COR-L47 (cell line): ENCODE measurements around the gene MAGED1.

Experiments used
- DNase-seq: peaks from one replicate; lab custom pipeline; 2025; lab: John Stamatoyannopoulos, UW

MAGED1 gene, protein sequence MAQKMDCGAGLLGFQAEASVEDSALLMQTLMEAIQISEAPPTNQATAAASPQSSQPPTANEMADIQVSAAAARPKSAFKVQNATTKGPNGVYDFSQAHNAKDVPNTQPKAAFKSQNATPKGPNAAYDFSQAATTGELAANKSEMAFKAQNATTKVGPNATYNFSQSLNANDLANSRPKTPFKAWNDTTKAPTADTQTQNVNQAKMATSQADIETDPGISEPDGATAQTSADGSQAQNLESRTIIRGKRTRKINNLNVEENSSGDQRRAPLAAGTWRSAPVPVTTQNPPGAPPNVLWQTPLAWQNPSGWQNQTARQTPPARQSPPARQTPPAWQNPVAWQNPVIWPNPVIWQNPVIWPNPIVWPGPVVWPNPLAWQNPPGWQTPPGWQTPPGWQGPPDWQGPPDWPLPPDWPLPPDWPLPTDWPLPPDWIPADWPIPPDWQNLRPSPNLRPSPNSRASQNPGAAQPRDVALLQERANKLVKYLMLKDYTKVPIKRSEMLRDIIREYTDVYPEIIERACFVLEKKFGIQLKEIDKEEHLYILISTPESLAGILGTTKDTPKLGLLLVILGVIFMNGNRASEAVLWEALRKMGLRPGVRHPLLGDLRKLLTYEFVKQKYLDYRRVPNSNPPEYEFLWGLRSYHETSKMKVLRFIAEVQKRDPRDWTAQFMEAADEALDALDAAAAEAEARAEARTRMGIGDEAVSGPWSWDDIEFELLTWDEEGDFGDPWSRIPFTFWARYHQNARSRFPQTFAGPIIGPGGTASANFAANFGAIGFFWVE

DNA sequence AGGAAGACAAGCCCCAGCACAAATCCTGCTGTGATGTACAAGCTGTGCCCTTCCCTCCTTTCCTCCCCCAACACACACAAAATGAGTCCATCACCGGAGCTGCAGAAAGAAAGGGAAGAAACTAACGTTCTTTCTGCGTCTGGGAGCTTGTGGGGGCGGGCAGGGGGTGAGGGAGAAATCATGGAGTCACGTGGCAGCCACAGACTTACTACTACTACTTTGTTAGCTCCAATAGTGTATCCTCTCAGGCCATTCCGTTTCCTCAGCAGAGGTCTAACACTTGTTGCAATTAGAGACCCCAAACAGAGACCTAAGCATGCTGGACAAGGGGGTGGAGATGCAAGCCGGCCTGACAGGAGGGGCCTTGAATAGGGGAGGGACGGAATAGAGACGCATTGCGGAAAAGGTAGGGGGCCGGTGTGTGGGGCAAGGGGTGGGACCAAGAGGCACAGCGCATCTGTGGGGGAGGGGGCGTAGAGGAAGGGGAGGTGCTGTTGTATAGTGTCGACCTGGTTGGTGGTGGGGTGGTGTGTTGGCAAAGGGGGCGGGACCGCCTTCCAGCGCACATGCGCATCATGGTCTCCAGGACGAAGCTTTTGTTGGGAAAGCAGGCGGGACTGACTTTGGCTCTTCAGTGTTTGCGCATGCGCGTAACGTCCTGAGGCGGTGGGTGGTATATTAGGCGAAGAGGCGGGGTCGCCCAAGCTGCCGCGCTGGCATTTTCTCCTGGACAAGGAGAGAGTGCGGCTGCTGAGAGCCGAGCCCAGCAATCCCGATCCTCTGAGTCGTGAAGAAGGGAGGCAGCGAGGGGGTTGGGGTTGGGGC, at the start of gene MAGED1:
Gene MAGED1, plus strand, starts transcription at position 703 of the 825 bp plus-strand sequence. CDS start 682 bp downstream, outside the sequence.
- peak; percentile 86 for DNase-seq

DNA sequence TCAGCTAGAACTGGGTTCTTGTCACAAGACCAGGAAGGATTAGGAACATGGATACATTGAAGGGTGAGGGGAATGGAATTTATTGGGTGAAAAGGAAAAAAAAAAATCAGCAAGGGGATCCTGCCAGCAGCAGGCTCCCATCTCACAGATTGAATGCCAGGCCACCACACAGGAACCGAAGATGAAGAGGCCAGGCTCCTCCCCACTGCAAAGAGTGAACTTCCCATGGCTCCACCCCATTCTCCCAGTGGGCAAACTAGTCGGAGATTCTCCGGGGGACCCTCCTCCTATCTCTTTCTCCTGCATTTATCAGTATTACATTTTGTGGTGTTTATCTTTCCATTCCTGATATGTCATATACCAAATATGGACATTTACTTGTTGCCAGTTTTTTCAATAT, 46.0 kb upstream of the MAGED1 start:
- DNase-seq = no peak

DNA sequence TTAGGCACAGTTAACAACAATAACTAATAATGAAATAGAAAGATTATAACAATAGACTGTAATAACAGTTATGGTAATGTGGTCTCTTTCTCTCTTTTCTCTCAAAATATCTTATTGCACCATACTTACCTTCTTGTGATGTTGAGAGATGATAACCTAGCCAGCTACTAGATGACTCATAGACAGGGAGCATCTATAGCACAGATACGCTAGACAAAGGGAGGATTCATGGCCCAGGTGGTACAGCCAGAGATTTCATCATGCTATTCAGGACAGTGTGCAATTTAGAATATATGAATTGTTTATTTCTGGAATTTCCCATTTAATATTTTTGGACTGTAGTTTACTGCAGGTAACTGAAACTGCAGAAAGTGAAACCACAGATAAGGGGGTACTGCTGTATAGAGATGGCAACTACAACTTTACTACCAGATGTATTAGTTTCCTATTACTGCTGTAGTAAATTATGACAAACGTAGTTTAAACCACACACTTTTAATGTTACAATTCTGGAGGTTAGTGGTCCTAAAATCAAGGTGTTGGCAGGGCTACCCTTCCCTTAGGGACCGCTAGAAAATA, 41.8 kb upstream of the MAGED1 start:
- DNase-seq = no peak

DNA sequence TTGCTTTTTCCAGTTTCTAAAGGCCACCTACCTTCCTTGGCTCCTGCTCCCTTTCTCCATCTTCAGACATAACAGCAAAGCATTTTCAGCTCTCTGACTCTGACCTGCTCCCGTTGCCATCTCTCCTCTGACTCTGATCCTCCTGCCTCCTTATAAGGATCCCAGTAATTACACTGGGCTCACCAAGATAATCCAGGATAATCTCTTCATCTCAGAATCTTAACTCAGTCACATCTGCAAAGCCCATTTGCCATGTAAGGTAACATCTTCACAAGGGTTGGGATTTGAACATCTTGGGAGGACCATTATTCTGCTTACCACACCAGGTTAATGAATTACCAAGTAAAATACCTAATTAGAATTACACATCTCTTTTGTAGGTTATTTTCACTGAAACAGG, 41.3 kb upstream of the MAGED1 start:
- DNase-seq = no peak

DNA sequence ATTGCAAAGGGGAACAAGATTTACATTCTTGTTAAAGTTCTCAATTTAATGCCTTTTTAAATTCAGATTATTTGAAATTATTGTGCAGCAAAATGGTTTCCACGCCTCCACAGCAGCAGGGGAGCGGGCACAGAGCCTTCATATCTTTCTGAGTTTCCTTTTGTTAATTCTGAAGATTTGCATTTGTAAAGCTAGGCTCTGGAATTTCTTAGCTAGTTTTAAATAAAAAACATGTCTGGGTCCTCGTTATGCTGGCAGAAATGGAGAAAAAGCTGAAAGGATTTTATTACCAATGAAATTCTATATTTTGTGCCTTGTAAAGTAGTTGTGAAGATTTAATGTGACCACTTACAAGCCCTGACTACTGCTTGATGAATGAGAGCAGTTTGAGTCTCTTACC, 40.8 kb upstream of the MAGED1 start:
- DNase-seq = no peak

DNA sequence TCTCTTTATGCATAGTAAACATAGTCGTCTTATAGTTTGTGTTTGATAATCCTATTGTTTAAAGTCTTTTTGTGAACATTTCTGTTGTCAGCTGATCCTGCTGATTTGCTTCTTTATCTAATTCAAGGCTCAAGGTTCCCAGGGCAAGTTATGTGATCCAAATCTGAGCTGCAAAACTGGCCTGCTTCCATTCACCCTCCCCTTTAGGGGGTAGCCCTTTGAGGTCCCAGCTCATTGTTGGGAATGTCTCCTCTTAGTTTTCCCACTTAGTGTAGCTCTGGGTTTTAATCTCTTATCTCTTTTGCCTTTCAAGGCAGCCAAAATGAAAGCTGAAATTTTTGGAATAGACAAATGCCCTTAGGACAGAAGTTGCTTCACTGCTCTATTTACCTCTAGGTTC, 40.2 kb upstream of the MAGED1 start:
- no peak for DNase-seq

- DNase-seq = no peak
Observed at GRCh38 chrX:51855698-51856097, 37.7 kb upstream of the MAGED1 start.

GRCh38 chrX:51857159-51857733, 36.2 kb upstream of the MAGED1 start:
- DNase-seq = no peak

GRCh38 chrX:51860679-51861078, 32.7 kb upstream of the MAGED1 start:
- DNase-seq = no peak

DNA sequence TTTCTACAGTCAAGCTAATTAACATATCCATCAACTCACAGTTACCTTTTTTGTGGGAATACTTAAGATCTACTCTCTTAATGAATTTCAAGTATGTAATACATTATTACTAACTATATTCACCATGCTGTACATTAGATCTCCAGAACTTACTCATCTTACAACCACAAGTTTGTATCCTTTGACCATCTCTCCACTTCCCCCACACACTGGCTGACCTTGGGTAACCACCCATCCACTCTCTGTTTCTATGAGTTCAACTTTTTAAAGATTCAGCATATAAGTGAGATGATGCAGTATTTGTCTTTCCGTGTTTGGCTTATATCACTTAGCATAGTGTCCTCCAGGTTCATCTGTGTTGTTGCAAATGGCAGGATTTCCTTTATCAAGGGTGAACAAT, 30.5 kb upstream of the MAGED1 start:
- DNase-seq = no peak

GRCh38 chrX:51866210-51866609, 27.2 kb upstream of the MAGED1 start:
- DNase-seq = no peak

GRCh38 chrX:51867626-51868025, 25.8 kb upstream of the MAGED1 start:
- DNase-seq = no peak

- no peak for DNase-seq
Observed at GRCh38 chrX:51870354-51870753, 23.1 kb upstream of the MAGED1 start.

- DNase-seq = no peak
Observed at GRCh38 chrX:51874123-51874522, 19.3 kb upstream of the MAGED1 start.

DNA sequence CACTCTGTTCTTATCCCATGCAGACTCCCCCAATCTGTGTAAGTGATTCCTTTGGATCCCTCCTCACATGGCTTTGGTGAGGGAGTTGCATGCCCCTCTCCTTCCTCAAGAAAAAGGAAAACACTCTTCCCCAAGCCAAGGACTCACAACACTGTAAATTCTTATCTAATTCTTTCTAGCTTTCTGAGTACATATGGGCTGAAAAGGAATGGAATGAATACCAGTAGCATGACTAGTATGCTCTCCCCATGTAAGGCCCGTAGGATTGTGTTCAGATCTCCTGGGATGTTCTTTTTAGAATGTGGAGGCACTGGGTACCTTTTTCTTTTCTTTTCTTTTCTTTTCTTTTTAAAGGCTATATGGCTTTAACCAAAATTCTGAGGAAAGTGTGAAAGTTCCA, 17.0 kb upstream of the MAGED1 start:
- DNase-seq = no peak

- no peak for DNase-seq
Observed at GRCh38 chrX:51878056-51878455, 15.4 kb upstream of the MAGED1 start.

DNA sequence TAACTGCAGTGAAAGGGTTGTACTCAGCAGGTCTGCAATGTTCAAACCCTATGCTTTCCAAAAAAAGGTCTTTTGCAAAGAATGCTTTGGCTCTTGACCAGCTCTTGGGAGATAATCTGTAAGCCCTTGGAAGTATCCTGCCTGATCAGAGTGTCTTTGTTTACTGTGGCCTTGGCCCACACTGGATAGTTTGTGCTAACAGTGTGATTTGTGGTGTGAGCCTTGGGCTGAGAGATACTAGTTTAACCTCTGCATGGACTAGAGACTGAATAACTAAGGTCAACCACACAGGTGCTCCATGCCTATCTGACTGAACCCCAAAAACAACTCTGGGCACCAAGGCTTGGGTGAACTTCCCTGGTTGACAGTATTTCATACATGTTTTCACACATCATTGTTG, 3.6 kb upstream of the MAGED1 start:
- DNase-seq = no peak

GRCh38 chrX:51891245-51891644, 2.2 kb upstream of the MAGED1 start:
- no peak for DNase-seq

DNA sequence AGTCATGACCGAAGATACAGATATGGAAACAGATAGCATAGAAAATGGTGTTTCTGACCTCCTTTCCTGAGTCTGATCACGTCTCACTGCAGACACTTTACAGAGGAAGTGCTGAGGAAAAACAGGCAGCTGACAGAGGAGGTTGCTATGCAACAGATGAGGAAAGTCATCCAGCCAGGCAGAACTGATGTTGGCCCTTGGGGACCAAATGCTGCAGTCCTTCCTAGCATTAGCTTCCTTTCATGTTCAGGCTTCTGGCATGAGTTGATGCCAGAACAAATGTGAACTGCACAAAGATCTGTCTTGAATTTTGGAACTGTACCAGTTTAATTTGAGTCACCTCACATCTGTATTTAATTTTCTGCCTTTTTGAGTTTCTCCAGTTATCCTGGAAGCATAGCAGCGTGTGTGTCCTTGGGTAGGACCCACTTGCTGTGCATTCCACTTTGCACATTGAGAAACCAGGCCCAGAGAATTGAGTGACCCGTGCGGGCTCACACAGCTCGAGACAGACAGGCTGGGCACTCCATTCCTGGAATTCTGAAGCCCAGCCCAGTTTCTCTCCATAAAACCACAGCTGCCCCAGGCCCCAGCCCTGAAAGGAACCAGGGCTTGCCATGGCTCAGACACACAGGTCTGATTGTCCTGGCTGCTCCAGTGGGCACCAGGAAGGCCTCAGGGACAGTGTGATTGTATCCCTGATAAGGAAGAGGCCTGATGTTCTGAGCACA, 1.4 kb upstream of the MAGED1 start:
- no peak for DNase-seq

DNA sequence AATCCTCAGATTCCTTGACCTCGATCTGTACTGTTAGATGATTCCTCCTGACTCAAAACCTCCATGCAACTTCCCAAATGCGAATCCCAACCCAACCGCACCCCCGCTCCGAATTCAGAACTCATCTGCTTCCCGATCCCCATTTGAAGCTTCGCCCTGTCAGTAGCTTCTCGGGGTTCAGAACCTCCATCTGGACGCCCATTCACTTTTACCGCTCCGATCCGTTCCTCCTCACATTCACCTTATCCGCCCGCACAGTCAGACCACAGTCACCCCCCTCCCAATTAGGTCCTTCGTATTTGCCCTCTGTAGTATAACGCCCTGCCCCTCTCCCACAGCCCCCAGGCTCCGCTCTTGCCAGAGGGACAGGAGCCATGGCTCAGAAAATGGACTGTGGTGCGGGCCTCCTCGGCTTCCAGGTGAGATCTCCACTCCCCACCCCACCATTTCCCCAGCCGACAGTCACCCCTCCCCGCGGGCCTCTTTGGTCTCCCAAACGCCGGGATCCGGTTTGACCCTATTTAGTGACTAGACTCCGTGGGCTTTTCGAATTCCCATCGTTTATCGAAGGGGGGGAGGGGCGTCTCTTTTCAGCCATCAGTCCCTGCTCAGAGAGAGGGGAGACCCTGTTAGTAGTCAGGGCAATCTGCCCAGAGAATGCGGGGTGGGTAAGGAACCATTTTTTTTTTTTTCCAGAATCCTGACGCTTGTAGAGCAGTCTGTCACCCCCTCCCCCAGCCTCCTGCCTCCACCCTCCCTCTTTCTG, 691 bp downstream of the MAGED1 start:
- DNase-seq = peak; percentile 21
